ENCODE data around the gene LPXN.

Gene LPXN
- long read RNA-seq, donor 1, partial matches to known transcripts, result 38 of 46 reads
- long read RNA-seq, donor 1, other reads (novel, unspliced or antisense), result 8 of 46 reads
- long read RNA-seq, donor 2, partial matches to known transcripts, result 0 of 1 reads
- long read RNA-seq, donor 2, other reads (novel, unspliced or antisense), result 0 of 1 reads
- long read RNA-seq, donor 3, result 0 reads
- long read RNA-seq, donor 4, partial matches to known transcripts, result 0 of 1 reads
- long read RNA-seq, donor 4, other reads (novel, unspliced or antisense), result 0 of 1 reads
- long read RNA-seq, donor 5, partial matches to known transcripts, result 0 of 3 reads
- long read RNA-seq, donor 5, other reads (novel, unspliced or antisense), result 0 of 3 reads
- long read RNA-seq, donor 6, result 0 reads
- long read RNA-seq, donor 7, result 0 reads
- long read RNA-seq, donor 8, result 0 reads

GRCh38 chr11:58575377-58576020 lies at the start of gene LPXN:
Gene LPXN, minus strand, starts transcription at chr11:58575856. Its CDS starts 84 bp downstream, at chr11:58575772.
- no peak for DNase-seq

DNA sequence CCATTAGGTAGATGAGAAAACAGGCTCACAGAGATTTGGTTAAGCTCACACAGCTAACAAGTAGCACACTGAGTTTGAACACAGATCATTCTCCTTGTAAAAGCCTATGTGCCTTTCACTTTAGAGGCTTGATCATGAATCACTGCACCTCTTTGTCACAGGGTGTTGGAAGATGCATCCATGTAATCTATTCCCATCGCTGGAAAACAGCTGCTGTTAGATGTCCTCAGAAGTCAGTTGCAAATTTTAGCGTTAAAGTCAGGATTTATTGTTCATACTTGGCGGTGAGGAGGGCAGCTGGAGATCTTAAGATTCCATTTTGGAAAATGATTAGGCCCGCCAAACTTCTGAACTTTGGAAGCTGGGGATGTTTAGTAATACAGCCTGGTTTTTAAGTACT lies 49.4 kb upstream of the LPXN start:
- no peak for DNase-seq

DNA sequence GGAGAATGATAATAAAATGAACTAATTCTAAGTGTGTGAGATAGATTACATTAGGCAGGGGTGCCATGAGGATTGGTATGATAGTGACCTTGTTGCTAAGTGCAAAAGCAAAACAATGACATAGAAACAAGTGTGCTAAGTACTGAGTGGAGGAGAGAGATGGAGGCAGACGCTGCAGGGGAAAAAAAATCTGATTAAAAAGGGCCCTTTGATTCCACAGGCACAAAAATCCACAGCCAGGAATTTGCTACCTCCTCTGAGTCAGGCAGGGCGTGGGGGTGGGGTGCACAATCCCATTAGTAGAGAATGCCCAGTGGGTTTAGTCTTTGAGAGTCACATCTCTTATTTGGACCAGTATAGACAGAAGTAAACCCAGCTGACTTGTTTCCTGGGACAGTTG lies 46.7 kb upstream of the LPXN start, which contains the start of gene CNTF:
CNTF (plus strand) TSS at position 322 of the 400 bp plus-strand sequence. CDS start 88 bp downstream, outside the sequence.
- DNase-seq, result no peak

GRCh38 chr11:58621586-58622262 lies 46.1 kb upstream of the LPXN start:
- no peak for DNase-seq

- DNase-seq, result no peak
Measured at GRCh38 chr11:58617976-58618557, 42.4 kb upstream of the LPXN start.

DNA sequence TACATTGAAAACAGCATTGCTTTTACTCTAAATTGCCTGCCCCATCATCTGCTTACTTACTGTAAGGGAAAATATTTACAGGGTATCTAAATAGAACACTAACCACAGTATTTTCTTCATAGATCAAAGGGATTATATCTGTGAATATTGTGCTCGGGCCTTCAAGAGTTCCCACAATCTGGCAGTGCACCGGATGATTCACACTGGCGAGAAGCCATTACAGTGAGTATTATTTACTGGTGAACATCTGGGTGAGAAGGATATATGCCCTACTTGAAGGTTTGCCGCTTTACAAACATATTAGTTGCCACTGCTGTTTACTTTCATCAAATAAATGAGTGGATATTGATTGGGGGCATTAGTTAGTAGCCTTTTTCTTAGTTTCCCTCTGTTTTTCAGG lies 40.9 kb upstream of the LPXN start:
- DNase-seq, result no peak

GRCh38 chr11:58615559-58615958 lies 39.9 kb upstream of the LPXN start:
- no peak for DNase-seq

- no peak for DNase-seq
Measured at GRCh38 chr11:58613228-58613627, 37.6 kb upstream of the LPXN start.

- DNase-seq, result no peak
Measured at GRCh38 chr11:58609723-58610122, 34.1 kb upstream of the LPXN start.

DNA sequence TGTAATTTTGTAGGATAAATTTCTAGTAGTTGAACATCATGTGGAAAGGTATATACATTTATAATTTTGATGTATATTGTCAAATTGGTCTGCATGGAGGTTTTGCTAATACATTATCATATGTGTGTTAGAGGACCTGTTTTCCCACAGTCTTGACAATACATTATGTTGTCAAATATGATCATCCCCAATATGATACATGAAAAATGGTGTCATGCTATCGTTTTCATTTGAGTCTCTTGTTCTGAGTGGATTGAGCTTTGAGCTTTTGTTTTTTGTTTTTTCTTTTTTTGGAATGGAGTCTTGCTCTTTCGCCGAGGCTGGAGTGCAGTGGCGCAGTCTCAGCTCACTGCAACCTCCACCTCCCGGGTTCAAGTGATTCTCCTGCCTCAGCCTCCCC lies 32.7 kb upstream of the LPXN start:
- no peak for DNase-seq

- DNase-seq, result no peak
Measured at GRCh38 chr11:58606930-58607714, 31.5 kb upstream of the LPXN start.

GRCh38 chr11:58600510-58600909 lies 24.9 kb upstream of the LPXN start:
- no peak for DNase-seq

GRCh38 chr11:58597486-58598144 lies 22.0 kb upstream of the LPXN start:
- no peak for DNase-seq

DNA sequence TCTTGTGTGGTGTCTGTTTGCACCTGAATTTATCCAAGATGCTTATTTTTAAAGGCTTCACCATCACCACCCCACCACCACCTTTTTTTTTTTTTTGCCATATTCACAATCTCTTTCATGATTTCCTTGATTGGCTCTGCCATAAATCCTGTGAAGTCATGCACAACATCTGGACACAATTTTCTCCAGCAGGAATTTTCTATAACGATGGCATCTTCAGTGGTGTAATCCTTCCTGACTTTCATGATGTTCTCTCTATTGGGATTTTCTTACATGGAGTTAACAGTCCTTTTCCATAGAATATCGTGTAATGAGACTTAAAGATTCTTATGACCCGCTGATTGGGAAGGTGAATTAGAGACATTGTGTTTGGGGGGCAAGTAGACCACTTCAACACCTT lies 21.0 kb upstream of the LPXN start:
- DNase-seq, result no peak

DNA sequence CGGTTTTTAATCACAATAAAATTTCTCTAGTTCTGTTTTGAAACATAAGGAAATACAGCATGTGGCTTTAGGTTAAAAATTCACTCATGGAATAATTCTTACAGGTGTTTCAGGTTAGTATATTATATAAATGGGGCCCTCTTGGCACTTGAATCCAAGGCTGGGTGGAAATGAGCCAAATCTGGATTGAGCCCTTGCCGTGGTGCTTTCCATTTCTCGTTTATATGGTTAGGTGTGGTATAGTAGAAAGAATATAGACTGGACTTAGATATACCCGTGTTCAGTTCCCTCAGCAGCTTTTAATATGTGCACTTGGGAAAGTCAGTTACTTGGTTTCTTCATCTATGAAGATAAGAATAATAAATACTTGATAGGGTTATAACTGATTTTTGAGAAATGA lies 19.2 kb upstream of the LPXN start:
- no peak for DNase-seq

DNA sequence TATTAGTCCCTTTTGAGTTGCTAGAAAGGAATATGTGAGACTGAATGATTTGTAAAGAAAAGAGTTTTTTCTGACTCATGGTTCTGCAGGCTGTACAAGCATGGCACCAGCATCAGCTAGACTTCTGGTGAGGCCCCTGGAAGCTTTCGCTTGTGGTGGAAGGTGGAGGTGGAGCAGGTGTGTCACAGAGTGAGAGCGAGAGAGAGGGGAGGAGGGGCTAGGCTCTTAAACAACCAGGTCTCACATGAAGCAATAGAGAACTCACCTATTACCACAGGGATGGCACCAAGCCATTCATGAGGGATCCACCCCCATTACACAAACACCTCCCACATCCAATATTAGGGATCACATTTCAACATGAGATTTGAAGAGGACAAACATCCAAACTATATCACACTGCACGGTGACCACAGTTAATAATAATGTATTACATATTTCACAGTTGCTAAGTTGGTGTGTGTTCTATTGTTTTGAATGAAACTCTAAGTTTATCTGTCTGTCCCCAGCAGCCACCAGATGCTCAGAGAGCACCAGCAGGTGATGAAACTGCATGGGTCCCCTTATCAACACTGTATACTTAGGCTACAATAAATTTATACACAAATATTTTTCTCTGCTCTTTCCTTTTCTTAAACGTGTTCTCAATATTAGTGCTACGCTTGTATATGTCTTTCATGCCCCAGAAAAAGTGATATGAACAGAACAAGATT lies 17.3 kb upstream of the LPXN start:
- DNase-seq, result no peak

DNA sequence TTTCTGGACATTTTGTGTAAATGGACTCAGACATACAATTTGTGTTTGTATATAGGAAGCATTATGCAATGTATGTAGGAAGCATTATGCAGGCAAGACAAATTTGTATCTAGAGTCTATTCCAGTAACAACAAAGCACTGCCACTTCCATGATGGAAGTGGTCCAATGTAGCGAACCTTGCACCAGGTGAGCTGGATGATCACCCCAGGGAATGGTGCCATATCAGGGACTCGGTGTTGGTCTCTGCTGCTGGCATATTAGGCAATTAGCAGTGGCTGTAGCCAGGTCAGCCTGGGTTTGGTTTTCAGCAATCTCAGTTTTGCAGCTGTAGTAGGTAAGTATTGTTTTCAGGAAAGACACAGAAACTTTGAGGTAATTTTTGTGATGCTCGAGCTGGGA lies 16.0 kb upstream of the LPXN start:
- DNase-seq, result no peak

GRCh38 chr11:58586998-58587397 lies 11.3 kb upstream of the LPXN start:
- DNase-seq, result no peak

DNA sequence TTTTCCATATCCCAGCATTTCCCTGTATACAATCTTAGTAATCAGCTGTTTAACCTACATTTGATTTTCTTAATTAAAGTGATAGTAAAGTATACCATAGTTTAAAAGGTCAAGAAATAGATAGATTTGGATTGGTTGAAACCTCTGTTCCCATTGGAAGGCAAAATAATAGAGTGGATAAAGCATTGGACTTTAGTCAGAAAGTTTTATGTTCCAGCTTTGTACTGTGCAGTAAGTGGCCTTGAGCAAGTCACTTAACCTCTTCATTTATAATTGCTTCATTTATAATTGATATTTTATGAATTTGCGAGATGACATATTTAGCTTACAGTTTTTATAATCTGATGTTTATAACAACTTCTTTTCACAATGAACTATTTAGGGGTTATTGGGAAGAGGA lies 6.8 kb upstream of the LPXN start:
- DNase-seq, result no peak

DNA sequence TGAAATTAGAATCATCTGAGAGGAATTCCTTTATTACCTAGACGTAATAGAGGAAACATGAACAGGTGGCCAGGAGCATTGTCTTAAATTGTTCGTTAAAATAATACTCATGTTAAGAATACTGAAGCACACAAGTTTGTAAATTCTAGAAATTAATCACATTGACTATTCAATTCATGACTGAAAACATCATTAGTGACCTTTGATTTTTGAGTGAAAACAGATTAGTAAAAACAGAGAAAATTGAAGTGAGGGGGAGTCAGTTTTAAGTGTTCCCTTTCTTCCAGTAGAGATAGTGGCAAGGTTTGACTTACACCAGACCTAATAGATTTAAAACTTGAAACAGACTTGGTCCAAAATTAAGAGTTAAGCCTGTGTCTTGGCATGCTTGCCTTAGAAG lies 4.7 kb upstream of the LPXN start:
- no peak for DNase-seq
